Activated CD8-positive, alpha-beta memory T cell treated with anti-CD3 and anti-CD28 coated beads for 24 hours (primary cell): ENCODE results near the gene MARK1.
"Not testable (repeated sequence)": the region's sequence is repeated elsewhere in the genome, so short reads cannot be mapped to it uniquely, and the experiment has no call there.

Source experiments
- DNase-seq: peaks from one replicate; pipeline ENCODE4 v3.0.0-alpha.2; 2020

MARK1 gene

GRCh38 chr1:220529521-220530020 is 1.6 kb downstream of the MARK1 start:
- no peak for DNase-seq

GRCh38 chr1:220533504-220534109 is 5.7 kb downstream of the MARK1 start:
- DNase-seq, result no peak

DNA sequence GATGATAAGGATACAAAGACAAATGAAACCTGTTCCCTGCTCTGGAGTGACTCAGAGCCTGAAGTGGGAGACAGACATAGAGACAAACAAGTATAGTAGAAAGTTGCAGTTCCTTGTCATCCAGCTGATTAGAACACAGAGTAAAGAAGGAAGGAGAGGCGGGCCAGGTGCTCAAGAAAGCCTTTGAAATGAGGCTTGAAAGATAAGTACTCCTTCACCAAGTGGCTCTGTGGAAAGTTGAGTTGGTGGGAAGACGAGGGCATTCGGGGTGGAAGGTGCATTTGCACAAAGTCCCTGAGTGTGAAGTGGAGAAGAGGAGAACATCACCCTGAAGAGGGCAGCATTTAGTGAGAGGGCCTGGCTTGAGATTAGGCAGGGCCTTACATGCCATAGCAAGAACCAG is 17.0 kb downstream of the MARK1 start:
- no peak for DNase-seq

GRCh38 chr1:220550811-220551399 is 23.0 kb downstream of the MARK1 start:
- DNase-seq, result no peak

DNA sequence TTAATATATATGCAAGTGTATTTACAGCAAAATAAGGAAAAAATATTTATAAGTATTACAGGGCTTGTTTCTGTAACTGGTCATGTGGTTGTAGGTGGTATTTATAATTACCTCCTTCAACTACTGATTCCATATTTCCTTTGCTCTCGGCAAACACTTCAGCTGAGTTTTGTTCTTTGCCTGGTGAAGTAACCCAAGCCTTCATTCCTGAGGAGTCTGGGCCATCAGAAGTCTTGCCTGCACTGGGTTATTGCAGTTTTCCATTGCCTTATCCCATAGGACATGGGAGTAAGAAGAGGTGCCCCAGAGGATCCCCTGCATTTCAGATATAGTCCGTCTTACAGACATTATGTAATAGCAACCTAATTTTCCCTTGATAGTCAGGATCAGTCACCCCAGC is 23.8 kb downstream of the MARK1 start:
- DNase-seq, result no peak

GRCh38 chr1:220552672-220553260 is 24.8 kb downstream of the MARK1 start:
- no peak for DNase-seq

DNA sequence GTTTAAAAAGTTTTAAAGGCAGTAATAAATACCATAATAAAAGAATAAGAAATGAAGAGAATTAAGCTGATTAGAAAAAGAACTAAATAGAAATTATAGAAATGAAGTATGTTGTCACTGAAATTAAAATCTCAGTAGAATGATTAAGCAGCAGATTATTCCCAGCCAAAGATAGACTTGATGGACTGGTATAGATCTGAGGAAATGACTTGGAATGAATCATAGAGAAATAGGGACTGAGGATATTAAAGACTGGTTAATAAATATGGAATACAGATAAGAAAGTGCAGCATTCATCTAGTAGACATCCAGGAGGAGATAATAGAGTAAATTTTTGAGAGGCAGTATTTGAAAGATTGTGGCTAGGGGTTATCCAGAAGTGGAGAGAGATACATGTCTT is 28.7 kb downstream of the MARK1 start:
- DNase-seq, result no peak

DNA sequence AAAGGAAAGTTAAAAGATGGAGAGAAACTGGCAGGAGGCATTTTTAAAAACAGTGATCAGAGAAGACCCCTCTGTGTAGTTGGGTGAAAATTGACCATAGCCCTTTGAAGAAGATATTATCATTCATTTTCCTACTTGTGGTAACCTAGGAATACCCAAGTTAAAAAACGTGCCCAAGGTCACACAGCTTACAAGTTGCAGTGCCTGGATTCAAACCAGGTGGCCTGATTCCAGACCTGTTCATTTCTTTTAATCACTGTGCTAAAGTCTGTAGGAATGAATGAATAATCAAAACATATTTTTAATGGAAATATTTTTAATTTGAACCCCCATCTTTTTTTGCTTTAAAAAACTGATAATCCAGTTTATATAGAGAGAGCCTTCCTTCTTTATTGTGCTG is 35.6 kb downstream of the MARK1 start:
- no peak for DNase-seq

- no peak for DNase-seq
These were observed 36.3 kb downstream of the MARK1 start for GRCh38 chr1:220564216-220564615.

GRCh38 chr1:220565670-220566069 is 37.7 kb downstream of the MARK1 start:
- DNase-seq, result no peak

DNA sequence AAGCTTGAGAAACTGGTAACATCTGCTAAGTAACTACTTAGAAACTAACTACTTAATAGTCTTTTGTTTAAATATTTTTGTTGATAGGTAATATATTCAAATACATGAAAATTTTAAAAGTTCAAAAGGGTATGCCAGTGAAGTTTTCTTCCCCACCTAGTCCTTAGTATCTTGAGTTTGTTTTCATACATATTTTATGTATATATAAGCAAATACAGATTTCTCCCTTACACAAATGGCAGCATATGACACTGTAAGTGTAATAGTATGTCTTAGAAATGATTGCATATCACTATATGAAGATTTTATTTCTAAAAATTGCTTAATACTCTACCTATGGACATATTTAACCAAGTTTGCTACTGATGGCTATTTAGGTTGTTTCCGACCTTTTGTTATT is 38.9 kb downstream of the MARK1 start:
- DNase-seq, result no peak

DNA sequence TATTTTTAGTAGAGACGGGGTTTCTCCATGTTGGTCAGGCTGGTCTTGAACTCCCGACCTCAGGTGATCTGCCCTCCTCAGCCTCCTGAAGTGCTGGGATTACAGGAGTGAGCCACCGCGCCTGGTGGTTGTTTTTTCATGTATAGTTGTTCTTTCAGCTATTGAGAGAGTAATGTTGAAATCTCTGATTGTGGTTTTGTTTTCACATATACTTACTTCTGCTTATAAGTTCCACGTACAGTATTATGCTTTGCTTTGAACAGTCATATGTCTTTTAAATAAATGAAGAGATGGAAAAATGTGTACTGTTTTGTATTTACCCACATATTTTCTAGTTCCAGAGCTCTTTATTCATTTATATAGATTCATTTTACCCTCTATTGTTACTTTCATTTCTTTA is 44.5 kb downstream of the MARK1 start:
- no peak for DNase-seq

- DNase-seq, result no peak
These were observed 45.9 kb downstream of the MARK1 start for GRCh38 chr1:220573836-220574235.

DNA sequence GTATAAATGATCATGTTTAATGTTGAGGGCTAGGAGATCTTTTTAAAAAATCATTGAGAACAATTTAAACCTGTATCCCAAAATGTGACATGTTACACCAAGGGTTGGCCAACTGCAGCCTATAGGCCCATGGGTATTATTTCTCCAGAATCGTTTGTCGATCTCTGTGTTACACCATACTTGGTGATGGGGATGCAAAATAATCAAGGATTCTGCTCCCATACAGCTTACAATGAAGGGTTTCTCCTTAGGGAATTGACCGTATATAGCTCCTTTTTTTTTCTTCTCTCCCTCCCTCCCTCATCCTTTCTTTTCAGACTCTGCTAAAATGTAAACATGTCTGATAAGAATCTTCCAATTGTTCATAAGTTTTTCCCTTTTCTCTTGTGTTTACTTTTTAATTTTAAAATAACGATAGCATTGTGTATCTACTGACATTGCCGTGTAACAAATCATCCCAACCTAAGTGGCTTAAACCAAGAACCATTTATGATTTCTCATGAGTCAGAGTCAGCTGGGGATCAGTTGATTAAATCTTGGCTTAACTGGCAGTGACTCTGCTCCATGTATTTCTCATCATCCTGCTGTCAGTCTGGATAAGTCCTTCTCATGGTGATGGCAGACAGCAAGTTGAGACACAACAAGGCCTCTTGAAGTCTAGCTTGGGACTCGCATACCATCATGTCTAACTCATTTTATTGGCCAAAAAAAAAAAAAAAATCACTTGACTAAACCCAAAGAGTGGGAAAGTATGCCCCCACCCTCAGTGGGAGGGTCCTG is 48.0 kb downstream of the MARK1 start:
- no peak for DNase-seq

DNA sequence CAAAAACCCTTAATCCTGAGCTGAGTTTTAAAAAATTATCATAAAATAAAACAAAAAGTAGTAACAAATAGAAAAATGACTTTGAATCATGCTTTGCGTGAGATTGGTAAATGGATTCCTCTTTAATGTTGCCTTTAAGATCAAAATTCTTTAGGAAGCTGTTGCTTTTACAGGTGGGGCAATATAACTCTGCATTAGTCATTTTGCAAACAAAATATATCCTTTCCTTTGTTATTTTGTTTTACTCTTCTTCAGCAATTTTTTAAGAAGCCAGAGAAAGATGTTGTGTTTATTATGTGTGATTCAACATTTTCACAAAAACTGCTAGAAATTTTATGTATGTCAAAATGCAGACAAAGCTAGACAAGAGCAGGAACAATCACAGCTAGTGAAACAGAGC is 50.0 kb downstream of the MARK1 start:
- DNase-seq, result no peak

GRCh38 chr1:220579317-220579716 is 51.4 kb downstream of the MARK1 start:
- DNase-seq, result no peak

DNA sequence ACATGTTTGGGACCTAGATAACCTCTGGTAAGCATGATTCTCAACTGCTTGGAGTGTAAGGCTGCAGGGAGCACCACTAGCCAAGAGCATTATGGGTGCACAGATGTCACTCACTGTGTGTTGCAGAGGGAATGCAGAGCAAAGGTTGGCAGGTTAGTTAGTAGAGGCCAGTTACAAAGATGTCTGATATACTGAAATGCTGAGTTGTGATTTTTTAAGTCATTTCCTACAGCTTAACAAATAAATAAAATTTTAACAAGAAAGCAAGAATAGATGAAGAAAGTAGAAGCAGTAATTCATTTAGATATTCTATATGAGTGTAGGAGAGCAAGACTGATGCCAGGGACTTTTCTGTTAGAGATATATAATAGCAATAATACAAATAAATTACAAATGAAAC is 64.8 kb downstream of the MARK1 start:
- DNase-seq, result no peak

DNA sequence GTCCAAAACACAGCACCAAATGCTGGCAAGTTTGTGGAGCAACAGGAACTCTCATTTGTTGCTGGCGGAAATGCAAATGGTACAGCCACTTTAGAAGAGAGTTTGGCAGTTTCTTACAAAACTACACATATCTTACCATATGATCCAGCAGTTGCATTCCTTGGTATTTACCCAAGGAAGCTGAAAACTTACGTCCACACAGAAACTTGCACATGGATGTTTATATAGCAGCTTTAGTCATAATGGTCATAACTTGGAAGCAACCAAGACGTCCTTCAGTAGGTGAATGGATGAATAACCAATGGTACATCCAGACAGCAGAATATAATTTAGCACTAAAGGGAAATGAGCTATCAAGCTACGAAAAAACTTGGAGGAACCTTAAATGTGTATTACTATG is 66.4 kb downstream of the MARK1 start:
- DNase-seq, result no peak

DNA sequence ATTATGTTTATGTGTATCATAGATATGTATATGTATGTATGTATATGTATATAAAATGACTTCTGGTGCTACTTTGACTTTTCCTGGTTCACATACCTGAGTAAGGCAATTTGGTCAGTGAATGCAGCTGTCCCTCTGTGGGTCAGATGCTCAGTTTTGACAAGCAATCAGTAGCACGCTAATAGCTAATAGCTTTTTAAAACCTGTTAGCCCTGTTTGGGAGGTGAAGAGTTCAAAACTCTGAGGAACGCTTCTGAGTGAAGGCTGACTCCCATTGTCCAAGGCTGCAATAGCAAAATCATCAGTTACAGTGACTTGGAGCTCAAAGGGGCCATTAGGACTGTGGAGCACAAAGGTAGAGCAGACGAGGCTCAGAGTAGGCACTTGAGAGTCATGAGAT is 67.2 kb downstream of the MARK1 start:
- DNase-seq, result no peak

DNA sequence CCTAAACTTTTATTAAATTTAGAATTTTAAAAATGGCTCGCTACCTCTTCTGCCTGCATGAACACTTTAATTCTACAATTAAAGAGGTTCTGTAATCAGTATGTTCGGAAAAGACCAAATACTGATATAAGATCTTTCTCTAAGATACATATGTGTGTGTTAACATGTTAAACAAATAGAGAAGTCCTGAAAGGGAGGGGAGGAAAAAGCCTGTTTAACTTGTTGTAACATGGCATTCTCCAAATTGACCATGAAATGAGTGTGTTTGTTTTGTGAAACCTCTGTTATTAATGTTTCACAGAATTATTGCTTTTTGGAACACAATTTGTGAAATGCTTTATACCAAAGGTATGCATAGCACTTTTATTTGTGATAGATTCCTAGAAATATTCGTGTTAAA is 77.0 kb downstream of the MARK1 start:
- DNase-seq, result no peak

- not testable (repeated sequence) for DNase-seq
These were observed 77.7 kb downstream of the MARK1 start for GRCh38 chr1:220605651-220606050.

DNA sequence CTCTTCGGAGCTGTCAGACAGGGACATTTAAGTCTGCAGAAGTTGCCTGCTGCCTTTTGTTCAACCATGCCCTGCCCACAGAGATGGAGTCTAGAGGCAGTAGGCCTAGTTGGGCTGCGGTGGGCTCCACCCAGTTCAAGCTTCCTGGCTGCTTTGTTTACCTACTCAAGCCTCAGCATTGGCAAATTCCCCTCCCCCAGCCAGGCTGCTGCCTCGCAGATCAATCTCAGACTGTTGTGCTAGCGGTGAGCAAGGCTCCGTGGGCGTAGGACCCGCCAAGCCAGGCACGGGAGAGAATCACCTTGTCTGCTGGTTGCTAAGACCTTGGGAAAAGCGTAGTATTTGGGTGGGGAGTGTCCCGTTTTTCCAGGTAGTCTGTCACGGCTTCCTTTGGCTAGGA is 83.2 kb downstream of the MARK1 start:
- not testable (repeated sequence) for DNase-seq

GRCh38 chr1:220616836-220617235 is 88.9 kb downstream of the MARK1 start:
- DNase-seq, result no peak

GRCh38 chr1:220628431-220628830 is 100.5 kb downstream of the MARK1 start:
- no peak for DNase-seq
